Heart right ventricle (tissue), 16 donors: ENCODE data around the gene PTPRU. TPM values are rescaled to one million over a fixed set of nuclear protein-coding genes. Genes with fewer than 3 reads are reported as not detected.

Experiments
- ATAC-seq, 8 donors: fragments of 200-7000 bp; cut with Tn5 transposase; one replicate each; pipeline ENCODE4 v1.9.1; 2020; ENCODE audit warnings: mild to moderate bottlenecking in 8 of 8, moderate library complexity in 8 of 8, moderate number of reproducible peaks in 1 of 8
- DNase-seq, 2 donors: peaks; one replicate each; pipeline ENCODE4 v3.0.0-alpha.2; 2020
- H3K27ac ChIP-seq, 10 donors: fragments of 200-600 bp; sonication (generic) in 2 of 10; one replicate each; pipeline versions ENCODE4 v1.5.0 to v1.8.0; 2020 to 2022; ENCODE audit warnings: mild to moderate bottlenecking in 3 of 10
- H3K27me3 ChIP-seq, 7 donors: fragments of 200-600 bp; one replicate each; pipeline ENCODE4 v1.8.0; 2021 to 2022; ENCODE audit warnings: mild to moderate bottlenecking in 2 of 7
- H3K36me3 ChIP-seq, 9 donors: fragments of 200-600 bp; sonication (generic) in 1 of 9; one replicate each; pipeline versions ENCODE4 v1.5.0 to v1.8.0; 2020 to 2022; ENCODE audit warnings: mild to moderate bottlenecking in 2 of 9
- H3K4me1 ChIP-seq, 9 donors: fragments of 200-600 bp; sonication (generic) in 1 of 9; one replicate each; pipeline versions ENCODE4 v1.5.0 to v1.8.0; 2020 to 2022; ENCODE audit warnings: mild to moderate bottlenecking in 4 of 9
- H3K4me3 ChIP-seq, 10 donors: fragments of 200-600 bp; sonication (generic) in 2 of 10; one replicate each; pipeline versions ENCODE4 v1.5.0 to v1.8.0; 2020 to 2022; ENCODE audit warnings: mild to moderate bottlenecking in 7 of 10, moderate library complexity in 2 of 10
- H3K9me3 ChIP-seq, 11 donors: fragments of 200-600 bp in 10 of 11; sonication (generic) in 2 of 11; one replicate each; pipeline versions ENCODE4 v1.5.0 to v1.8.0; 2013 to 2022; ENCODE audit warnings: mild to moderate bottlenecking in 2 of 11, control low read depth in 1 of 11, moderate library complexity in 1 of 11
- WGBS, 2 donors: extraction: QIAGEN DNeasy Blood & Tissue Kit; methylation state at CpG; one replicate each; pipeline ENCODE4 v1.1.7; 2013; ENCODE audit warnings: inconsistent platforms in 1 of 2; 5-methylcytosine and 5-hydroxymethylcytosine counted together
- intact Hi-C, 10 donors: fragments of 100-400 bp; cut with DNase I; formaldehyde crosslinking; loops; one replicate each; pipeline versions ENCODE4 v1.11.1 to v1.14.2; 2022
- polyA plus RNA-seq, 2 donors: library from polyadenylated mRNA; stranded (reverse); fragments of 200-250 nt; gene quantifications; one replicate each; pipeline ENCODE4 v1.2.3, GENCODE V29; 2013
- total RNA-seq, 10 donors: library from RNA; stranded (reverse); fragmentation: NEBNext Ultra II Directional in 3 of 10; extraction: Animal tissue kit (Norgen Biotek cat#: 25700) in 3 of 10; gene quantifications; one replicate each; pipeline versions ENCODE4 v1.2.1 to v1.2.4, GENCODE V29; 2021 to 2023
- TF ChIP-seq, protein P1 (sequence below), 9 donors: fragments of 200-600 bp; sonication (generic) in 2 of 9; IDR thresholded peaks; one replicate each; pipeline versions ENCODE4 v1.5.0 to v1.8.0; 2021 to 2022; ENCODE audit warnings: antibody characterized with exemption in 9 of 9, mild to moderate bottlenecking in 5 of 9, moderate library complexity in 1 of 9
- donor health status: Arrhythmogenic right ventricular cardiomyopathy.
- donor health status: ischemic (EF 13 %, LVEDD 7.1; RV severe dilation, severe dysfunction).
- donor health status: healthy with polysubstance abuse.
- donor health status: DM: no; HTN: yes; CAD: no.
- donor health status: DM: no; HTN: no; CAD: no.
- donor health status: ischemic (EF 25% LVEDD 6.9; RV normal size, moderate dysfunction).
- donor health status: ischemic (EF 25% LVEDD 5.7; RV mildly dilated, moderate dysfunction).
- donor health status: healthy.
- donor health status: DM: yes; HTN: yes; CAD: no.
- donor health status: Ischemic cardiomyopathy.
- donor health status: ischemic (EF 35%, LVEDD 5.7; RV mildly dilated, moderate dysfunction).
- donor health status: nonischemic (EF 11% LVEDD 7.7; RV severe dilation, severe dysfunction).
- donor health status: DM: yes; HTN: yes; CAD: no.
- donor health status: PGD.
- donor health status: ischemic (EF 29% LVEDD 5.4; RV normal size, mild dysfunction).
- donor health status: nonischemic (EF 23%, LVEDD 6.1; RV moderate dilation, normal function).

Gene PTPRU
- total and polyA plus RNA-seq, 12 donors: 8.6 to 29.8 (median 14.5) TPM

DNA sequence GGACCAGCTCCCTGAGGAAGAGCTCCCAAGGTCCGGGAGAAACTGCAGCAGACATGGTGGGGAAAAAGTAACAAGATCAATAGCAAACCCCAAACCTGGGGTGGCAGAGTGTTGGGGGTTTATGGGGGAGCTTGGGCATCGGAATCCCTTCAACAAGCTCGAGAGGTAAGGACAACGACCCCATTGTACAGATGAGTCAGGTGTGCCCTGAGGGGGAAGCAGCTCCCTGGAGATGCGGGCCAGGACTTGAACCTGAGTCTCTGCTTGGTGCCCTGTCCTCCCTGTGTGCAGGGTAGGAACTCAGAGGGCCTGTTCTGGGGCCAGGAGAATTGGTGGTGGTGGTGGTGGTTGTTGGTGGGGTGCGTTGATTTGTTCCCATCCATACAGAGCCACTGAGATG, 125.4 kb downstream of the PTPRU start:
- intact Hi-C loops: no loop called here
- Histone ChIP-seq H3K36me3 (no peaks in the 10 kb centered on the region), H3K4me1 (no peaks in the 10 kb centered on the region), H3K9me3 (no peaks in the 10 kb centered on the region), H3K27ac (no peak overlapping the region), H3K4me3 (no peak overlapping the region), H3K27me3 (peaks cover 0 to 63% (median 36%) of the 10 kb centered on the region in 7 donors)
- no peak for DNase-seq
- 77 to 83% methylated on average over 6 of the region's 6 CpGs for WGBS, 2 donors
- TF ChIP-seq, protein P1, sequence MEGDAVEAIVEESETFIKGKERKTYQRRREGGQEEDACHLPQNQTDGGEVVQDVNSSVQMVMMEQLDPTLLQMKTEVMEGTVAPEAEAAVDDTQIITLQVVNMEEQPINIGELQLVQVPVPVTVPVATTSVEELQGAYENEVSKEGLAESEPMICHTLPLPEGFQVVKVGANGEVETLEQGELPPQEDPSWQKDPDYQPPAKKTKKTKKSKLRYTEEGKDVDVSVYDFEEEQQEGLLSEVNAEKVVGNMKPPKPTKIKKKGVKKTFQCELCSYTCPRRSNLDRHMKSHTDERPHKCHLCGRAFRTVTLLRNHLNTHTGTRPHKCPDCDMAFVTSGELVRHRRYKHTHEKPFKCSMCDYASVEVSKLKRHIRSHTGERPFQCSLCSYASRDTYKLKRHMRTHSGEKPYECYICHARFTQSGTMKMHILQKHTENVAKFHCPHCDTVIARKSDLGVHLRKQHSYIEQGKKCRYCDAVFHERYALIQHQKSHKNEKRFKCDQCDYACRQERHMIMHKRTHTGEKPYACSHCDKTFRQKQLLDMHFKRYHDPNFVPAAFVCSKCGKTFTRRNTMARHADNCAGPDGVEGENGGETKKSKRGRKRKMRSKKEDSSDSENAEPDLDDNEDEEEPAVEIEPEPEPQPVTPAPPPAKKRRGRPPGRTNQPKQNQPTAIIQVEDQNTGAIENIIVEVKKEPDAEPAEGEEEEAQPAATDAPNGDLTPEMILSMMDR (IDR thresholded peaks at IDR 0.05): no peak
- no peak for ATAC-seq

DNA sequence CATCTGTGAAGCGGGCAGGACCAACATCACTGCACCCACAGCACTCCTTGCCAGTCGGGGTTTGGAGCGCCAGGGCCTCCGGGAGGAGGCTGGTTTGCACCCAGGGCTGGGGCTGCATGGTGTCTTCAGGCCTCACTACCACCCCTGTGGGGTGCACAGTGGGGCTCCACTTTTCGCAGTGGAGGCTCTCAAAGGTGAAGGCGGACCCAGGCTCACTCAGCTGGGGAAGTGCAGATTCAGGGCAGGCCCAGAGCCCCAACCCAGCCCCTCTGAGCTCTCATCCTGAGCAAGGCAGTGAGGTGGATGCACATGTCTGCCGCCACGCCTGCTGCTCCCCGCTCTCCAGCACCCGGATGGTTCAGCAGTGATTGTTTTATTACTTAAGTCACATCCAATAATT, 125.8 kb downstream of the PTPRU start:
- DNase-seq (no peak), ATAC-seq (no peak)
- Histone ChIP-seq H3K9me3 (no peaks in the 10 kb centered on the region), H3K4me3 (no peak overlapping the region), H3K27me3 (peaks cover 0 to 62% (median 36%) of the 10 kb centered on the region in 7 donors), H3K4me1 (no peaks in the 10 kb centered on the region), H3K27ac (no peak overlapping the region), H3K36me3 (no peaks in the 10 kb centered on the region)
- TF ChIP-seq, protein P1 (IDR thresholded peaks at IDR 0.05): no peak
- 86 to 89% methylated on average over 10 of the region's 10 CpGs for WGBS, 2 donors
- intact Hi-C loops: no loop called here

DNA sequence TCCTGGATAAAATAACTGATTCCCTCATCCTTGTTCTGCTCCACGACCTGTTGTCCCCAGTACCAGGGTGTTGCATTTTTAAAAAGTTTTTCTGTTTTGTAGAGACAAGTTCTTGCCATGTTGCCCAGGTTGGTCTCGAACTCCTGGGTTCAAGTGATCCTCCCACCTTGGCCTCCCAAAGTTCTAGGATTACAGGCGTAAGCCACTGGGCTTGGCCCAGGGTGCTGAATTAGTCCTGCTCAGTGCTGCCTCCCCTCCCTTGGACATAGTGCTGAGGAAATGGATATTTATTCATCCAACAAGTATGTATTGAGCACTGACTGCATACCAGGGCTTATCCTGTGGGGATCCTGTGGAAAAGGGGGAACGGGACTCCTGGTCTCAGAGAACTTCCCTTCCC, 126.4 kb downstream of the PTPRU start:
- H3K27me3 ChIP-seq: peaks cover 0 to 57% (median 35%) of the 10 kb centered on the region in 7 donors
- no peak for ATAC-seq
- WGBS, 2 donors: 69 to 73% methylated on average over 4 of the region's 4 CpGs
- no peaks in the 10 kb centered on the region for H3K9me3 ChIP-seq
- no peak for DNase-seq
- TF ChIP-seq, protein P1 (IDR thresholded peaks at IDR 0.05): no peak
- no peaks in the 10 kb centered on the region for H3K36me3 ChIP-seq
- H3K27ac ChIP-seq: no peak overlapping the region
- intact Hi-C loops: no loop called here
- H3K4me3 ChIP-seq: no peak overlapping the region
- no peaks in the 10 kb centered on the region for H3K4me1 ChIP-seq

DNA sequence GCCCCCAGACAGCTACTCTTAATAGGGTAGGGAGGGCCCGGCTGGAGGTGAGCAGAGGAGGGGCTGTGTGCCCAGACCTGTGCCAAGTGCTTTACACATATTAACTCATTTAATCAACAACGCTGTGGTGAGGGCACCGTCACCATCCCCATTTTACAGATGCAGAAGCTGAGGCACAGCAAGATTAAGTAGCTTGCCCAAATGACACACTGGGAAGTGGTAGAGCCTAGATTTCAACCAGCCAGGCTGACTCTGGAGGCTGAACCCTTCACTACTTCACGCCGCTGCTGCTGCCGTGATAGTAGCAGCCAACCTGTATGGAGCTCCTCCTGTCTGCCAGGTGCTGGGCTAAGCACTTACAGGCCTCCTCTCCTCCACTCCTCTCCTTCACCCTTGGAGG, 127.2 kb downstream of the PTPRU start:
- TF ChIP-seq, protein P1 (IDR thresholded peaks at IDR 0.05): no peak
- no peak overlapping the region for H3K27ac ChIP-seq
- ATAC-seq: no peak
- no peaks in the 10 kb centered on the region for H3K4me1 ChIP-seq
- 84 to 91% methylated on average over 6 of the region's 6 CpGs for WGBS, 2 donors
- no peaks in the 10 kb centered on the region for H3K36me3 ChIP-seq
- no peak overlapping the region for H3K4me3 ChIP-seq
- intact Hi-C loops: no loop called here
- DNase-seq: no peak
- H3K9me3 ChIP-seq: peaks cover 0 to 4% (median 0%) of the 10 kb centered on the region in 11 donors
- H3K27me3 ChIP-seq: peaks cover 0 to 61% (median 37%) of the 10 kb centered on the region in 7 donors
